ENCODE measurements around the gene CNTN6.

DNA sequence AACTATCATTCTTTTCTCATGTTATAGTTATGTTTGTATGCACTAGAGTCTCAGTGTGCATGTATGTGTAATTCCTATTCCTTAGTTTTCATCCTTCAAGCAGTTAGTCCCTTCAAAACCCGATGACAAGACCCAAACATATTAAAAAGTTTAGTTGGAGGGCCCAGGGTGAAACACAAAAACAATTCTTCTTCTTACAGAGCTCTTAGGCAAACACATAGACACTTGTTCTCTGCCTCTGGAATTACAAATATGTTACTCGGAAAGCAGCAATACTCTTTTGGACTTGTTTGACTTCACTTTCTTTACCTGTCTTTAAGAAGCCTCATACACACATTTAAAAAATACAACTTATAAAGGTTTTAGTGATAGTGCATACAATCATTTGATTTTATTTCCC is 763 bp upstream of the CNTN6 start:
- TF ChIP-seq, protein P1, sequence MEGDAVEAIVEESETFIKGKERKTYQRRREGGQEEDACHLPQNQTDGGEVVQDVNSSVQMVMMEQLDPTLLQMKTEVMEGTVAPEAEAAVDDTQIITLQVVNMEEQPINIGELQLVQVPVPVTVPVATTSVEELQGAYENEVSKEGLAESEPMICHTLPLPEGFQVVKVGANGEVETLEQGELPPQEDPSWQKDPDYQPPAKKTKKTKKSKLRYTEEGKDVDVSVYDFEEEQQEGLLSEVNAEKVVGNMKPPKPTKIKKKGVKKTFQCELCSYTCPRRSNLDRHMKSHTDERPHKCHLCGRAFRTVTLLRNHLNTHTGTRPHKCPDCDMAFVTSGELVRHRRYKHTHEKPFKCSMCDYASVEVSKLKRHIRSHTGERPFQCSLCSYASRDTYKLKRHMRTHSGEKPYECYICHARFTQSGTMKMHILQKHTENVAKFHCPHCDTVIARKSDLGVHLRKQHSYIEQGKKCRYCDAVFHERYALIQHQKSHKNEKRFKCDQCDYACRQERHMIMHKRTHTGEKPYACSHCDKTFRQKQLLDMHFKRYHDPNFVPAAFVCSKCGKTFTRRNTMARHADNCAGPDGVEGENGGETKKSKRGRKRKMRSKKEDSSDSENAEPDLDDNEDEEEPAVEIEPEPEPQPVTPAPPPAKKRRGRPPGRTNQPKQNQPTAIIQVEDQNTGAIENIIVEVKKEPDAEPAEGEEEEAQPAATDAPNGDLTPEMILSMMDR (IDR thresholded peaks at IDR 0.05), result no peak
- no peak for TF ChIP-seq POLR2A (IDR thresholded peaks at IDR 0.05)
